GM13977 (cell line): Measurements from ENCODE around the gene LRRC57.

Source experiments
- DNase-seq: peaks from one replicate; pipeline ENCODE4 v3.0.0; 2012; ENCODE audit warnings: low spot score
- in situ Hi-C: fragments of 300-500 bp; cut with MboI; formaldehyde crosslinking; loops from one replicate; pipeline ENCODE4 v1.12.0; 2022; ENCODE audit warnings: low sequenced_read_pairs, low pct_unique_long_range_greater_than_20kb, mixed read lengths, inconsistent platforms; ENCODE audit not compliant: unreplicated experiment
- TF ChIP-seq, protein P1 (sequence below): IDR thresholded peaks from 2 replicates; pipeline ENCODE4 v1.5.1; 2012; ENCODE audit warnings: mild to moderate bottlenecking, control low read depth; ENCODE audit not compliant: insufficient read depth; ENCODE audit errors: extremely low read depth, missing control alignments

LRRC57 gene

GRCh38 chr15:42548249-42549031 lies at the start of gene LRRC57, which contains the start of gene HAUS2:
TSS of gene LRRC57 (minus strand) at chr15:42548793. CDS start at chr15:42548434, 359 bp downstream.
TSS of gene HAUS2 (plus strand) at chr15:42548838. CDS start at chr15:42548873, 35 bp downstream.
- peak; percentile 92 for DNase-seq
- in situ Hi-C loops, result no loop called here
- TF ChIP-seq, protein P1, sequence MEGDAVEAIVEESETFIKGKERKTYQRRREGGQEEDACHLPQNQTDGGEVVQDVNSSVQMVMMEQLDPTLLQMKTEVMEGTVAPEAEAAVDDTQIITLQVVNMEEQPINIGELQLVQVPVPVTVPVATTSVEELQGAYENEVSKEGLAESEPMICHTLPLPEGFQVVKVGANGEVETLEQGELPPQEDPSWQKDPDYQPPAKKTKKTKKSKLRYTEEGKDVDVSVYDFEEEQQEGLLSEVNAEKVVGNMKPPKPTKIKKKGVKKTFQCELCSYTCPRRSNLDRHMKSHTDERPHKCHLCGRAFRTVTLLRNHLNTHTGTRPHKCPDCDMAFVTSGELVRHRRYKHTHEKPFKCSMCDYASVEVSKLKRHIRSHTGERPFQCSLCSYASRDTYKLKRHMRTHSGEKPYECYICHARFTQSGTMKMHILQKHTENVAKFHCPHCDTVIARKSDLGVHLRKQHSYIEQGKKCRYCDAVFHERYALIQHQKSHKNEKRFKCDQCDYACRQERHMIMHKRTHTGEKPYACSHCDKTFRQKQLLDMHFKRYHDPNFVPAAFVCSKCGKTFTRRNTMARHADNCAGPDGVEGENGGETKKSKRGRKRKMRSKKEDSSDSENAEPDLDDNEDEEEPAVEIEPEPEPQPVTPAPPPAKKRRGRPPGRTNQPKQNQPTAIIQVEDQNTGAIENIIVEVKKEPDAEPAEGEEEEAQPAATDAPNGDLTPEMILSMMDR, result no peak

GRCh38 chr15:42595626-42596240 lies 47.1 kb upstream of the LRRC57 start:
- no peak for DNase-seq
- in situ Hi-C loops, result no loop called here
- TF ChIP-seq, protein P1, result no peak

DNA sequence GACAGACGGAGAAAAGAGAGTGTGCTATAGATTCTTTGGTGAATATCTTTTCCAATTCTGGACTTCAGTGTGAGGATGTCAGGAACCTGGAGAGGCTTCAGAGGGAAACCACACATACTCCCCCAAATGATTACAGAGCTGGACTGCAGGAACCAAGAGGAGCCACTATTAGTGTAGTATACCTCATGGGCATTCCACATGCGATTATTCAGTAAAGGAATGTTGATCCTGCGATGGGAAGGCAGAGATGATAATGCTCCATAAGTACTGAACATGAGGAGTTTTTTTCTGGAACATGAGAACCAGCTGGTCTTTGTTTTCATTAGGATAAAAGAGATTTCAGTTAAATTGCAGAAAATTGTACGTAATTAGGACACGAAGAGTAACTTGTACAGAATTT lies 45.5 kb upstream of the LRRC57 start:
- DNase-seq, result no peak
- in situ Hi-C loops, result no loop called here
- TF ChIP-seq, protein P1, result no peak

DNA sequence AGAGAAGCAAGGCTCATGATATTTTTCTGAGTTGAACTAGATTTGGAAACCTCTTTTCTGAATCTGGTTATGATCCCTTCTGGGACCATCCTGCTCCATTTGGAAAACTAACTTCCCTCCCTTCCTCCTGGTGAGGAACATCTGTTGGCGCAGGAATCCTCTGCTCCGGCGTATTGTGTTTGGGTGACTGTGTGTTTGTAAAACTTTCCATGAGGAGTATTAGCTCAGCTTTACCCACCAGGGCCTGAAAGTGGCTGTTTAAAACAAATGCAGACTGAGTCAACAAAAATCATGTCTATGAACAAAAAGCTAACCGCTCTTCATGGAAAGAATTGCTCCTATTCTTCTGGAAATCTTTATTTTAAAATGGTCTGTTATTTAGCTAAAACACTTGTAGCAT lies 44.5 kb upstream of the LRRC57 start:
- TF ChIP-seq, protein P1, result no peak
- in situ Hi-C loops, result no loop called here
- no peak for DNase-seq

GRCh38 chr15:42592716-42593115 lies 44.1 kb upstream of the LRRC57 start:
- TF ChIP-seq, protein P1, result no peak
- DNase-seq, result no peak
- in situ Hi-C loops, result no loop called here

DNA sequence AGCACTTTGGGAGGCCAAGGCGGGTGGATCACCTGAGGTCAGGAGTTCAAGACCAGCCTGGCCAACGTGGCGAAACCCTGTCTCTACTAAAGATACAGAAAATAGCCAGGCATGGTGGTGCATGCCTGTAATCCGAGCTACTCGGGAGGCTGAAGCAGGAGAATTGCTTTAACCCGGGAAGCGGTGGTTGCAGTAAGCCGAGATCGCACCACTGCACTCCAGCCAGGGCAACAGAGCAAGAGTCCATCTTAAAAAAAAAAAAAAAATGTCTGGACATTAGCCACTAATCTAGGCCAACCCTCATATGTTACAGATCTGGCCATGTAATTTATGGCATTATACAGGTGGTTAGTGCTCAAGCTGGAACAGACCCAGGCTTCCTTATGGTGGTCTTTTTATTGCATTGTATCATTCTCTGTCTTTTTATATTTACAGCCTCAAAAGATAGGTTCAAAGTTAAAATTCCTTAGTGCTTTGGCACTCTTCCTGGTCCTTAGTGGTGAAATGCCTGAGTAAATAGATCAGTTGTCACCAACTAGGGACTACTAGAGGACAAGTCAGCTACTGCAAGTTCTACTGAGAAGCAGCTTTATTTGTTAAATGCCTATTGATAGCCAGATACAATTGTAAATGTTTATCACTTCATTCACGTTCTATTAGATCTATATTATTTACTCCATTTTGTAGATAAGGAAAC lies 42.8 kb upstream of the LRRC57 start:
- in situ Hi-C loops, result no loop called here
- DNase-seq, result no peak

More for the DNA sequence above, 42.8 kb upstream of the LRRC57 start:
- TF ChIP-seq, protein P1, result peak; percentile 39
